T1000 (cell line): ENCODE measurements around the gene CTTNBP2NL.
A peak's percentile ranks its signal among the peaks of the same experiment; 100 is the strongest.

Experiments
- DNase-seq: peaks from one replicate; lab custom pipeline; 2025; ENCODE audit warnings: mixed read lengths; lab: John Stamatoyannopoulos, UW

CTTNBP2NL gene, protein sequence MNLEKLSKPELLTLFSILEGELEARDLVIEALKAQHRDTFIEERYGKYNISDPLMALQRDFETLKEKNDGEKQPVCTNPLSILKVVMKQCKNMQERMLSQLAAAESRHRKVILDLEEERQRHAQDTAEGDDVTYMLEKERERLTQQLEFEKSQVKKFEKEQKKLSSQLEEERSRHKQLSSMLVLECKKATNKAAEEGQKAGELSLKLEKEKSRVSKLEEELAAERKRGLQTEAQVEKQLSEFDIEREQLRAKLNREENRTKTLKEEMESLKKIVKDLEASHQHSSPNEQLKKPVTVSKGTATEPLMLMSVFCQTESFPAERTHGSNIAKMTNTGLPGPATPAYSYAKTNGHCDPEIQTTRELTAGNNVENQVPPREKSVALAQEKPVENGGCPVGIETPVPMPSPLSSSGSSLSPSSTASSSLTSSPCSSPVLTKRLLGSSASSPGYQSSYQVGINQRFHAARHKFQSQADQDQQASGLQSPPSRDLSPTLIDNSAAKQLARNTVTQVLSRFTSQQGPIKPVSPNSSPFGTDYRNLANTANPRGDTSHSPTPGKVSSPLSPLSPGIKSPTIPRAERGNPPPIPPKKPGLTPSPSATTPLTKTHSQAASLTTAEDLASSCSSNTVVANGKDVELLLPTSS

DNA sequence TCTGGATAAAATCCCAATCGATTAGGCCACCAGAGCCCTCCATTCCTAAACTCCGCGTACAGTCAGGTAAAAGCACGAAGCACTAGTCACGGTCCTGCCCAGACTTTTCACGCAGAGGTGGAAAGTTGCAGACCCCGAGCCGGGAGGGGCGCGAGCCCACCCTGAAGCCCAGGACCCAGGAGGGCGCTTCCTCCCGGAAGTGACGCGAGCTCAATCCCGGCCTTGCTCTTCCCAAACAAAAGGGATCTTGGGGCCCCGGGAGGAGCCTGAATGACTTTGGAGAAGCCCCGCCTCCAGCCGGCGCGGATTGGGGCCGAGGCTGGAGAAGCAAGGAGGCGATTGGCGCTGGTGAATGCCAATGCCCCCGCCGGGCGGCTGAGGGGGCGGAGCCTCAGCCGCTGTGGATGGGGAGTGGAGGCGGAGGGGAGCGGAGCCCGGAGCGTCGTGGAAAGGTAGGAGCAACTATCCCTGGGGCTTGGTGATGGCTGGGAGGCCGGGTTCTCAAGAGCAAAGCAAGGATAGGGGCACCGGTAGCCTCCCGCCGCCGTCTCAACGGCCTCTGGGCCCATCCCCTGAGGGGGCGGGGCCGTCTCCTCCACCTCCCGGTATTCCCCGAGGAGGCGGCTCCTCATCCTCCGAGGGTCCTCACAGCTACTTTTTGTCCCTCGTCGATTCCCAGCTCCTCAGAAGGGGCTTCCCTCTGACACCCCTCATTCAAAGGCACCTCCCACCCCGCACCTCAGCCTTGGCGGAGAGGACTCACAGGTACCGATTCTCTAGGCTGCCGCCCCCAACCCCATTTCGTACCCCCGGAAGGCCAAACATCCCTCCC lies at the start of gene CTTNBP2NL:
Gene CTTNBP2NL, plus strand, starts transcription at position 394 of the 832 bp plus-strand sequence. CDS start 19,952 bp downstream, outside the sequence.
- peak; percentile 93 for DNase-seq

DNA sequence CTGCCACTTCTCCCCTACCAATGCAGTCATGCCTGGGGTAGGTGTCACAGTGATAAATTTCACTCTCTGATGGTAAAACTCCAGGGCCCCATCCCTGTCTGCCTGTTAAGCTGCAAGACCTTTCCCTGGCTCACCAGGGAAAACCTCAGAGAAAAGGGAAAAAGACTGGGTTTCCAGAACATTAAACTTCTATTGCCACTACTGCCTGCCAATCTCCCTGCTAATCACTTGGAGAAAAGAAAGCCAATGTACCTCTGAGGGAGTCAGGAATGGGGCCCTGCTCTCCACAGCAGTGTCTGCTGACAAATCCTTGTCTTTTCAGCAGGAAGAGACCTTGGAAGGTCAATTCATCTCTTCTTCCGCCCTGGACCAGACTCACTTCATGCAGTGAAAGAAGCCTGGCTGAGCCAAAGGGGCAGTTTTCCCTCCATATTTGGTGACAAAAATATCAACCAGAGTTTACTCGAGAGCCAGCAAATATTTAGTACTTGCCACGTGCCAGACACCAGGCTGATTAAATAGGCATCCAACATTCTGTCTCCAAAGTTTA lies 49.1 kb upstream of the CTTNBP2NL start:
- DNase-seq, result no peak

DNA sequence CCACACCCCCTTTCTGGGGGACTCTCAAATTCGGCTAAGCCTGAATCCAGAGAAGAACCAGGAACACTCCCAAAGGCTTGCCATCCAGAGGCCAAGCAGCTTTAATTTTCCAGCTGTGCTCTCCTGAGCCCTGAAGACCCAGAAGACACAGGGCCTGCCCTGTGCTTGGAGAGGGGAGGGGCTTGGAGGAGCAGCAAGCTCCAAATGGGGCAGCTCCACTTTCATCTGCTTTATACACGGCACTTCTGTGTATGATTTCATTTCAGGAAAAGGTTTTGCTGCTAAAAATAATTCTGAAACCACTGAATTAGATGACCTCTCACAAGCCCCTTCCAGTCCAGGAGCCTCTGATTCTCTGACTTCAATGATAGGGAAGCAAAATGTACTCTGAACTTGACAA lies 39.2 kb upstream of the CTTNBP2NL start:
- DNase-seq, result no peak

DNA sequence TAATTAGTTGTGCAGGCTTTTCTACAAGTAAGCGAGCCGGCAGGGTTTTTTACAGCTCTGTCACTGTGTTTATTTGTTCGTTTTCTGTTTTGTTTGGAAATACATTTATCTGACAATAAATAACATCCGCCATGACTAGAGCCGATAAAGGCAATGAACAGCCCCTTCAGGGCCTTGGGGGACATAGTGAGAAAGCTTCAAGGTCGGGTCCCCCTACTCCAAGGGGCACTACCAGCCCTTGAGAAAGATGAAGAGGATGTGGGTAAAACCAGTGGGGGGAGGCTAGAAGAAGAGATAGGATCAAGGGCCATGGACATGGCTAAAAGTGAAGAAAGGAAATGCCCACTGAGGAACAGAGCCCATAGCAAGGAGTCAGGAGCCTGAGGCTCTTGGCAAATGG lies 38.5 kb upstream of the CTTNBP2NL start:
- DNase-seq, result no peak

DNA sequence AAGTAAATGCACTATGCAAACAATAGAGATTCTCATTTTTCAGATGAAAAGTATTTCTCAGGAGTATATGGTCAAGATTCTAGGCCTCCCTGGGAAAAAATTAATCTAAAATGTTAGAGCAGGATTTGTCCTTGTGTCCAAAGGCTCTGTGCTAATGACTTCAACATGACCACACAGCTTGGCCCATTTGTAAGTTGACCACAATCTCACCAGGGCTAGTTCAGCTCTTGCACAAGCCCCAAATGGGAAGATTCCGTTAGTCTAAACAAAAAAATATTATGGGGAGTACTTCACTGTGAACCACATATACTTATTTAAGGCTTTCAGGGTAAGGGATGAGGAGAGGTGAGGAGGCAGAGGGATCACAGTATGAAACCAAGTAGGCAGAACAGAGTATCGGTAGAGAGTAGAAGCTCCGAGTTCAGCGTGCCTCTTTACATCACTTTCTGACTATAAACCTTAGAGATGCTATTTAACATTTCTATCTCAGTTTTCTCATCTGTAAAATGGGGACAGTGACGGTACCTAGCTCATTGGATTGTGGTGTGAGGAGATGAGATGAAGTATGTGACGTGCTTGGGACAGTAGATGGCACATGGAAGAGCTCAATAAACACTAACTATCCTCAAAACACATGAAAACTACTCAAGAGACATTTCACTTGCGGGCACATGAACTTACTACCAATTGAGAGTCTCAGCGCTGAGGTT lies 37.8 kb upstream of the CTTNBP2NL start:
- no peak for DNase-seq

DNA sequence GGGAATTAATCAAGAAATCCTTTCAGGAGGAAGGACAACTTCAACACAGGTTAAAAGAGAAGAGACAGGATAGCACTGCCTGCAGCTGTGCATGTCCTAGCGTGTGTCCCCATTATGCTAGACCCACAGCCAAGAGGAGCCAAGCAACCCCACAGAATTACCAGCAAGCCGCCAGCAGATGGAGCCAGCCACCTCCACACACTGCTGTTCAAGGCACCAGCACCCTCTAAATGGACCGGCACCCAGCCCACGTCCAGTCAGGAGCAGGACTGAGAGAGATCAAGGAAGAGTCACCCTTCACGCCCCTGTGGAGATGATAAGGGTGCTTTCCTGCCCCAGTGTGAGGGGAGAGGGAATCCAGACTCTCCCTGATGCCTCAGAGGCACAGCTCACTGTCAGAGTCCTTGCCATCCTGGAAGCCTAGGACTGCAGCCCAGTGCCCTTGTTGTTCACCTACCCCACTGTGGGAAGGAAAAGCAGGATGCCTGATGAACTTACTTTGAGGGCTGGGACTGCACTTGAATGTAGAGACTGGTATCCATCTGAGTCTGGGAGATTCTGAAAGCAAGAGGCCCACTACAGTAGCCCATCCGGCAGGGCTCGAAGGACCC lies 37.1 kb upstream of the CTTNBP2NL start:
- DNase-seq, result peak; percentile 4

DNA sequence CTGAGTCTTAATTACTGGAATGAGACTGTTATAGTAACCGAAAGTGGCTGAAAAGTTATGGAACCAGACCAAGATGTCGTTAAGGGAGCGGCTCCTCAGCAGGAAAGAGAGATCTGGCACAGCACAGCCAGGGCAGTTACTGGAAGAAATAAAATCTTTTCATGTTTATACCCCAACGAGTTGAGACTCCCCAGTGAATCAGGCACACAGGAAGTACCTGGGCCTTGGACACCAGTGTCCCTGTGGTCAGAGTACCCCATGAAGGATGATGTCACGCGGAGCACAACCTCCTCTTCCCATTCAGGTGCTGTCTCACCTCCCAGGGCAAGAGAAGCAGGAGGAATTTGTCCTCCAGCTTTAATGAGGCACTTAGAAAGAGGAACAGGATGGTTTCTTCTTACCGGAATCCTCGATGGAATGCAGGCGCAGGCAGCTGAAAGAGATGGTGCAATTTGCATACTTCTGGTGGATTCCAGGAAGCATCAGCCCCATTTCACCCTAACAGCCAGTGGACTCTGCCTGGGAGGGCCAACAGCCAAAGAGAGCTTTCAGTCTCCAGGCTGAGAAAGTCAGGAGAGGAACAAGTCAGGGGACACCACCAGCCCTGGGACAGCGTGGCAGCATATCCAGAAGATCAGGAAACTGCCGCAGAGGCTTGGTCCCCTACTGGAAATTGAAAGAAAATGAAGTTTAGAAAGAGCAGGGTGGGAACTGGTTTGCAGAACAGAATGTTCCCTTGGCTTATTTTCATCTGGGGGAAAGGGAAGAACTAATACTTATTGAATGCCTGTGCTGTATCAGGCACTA lies 35.9 kb upstream of the CTTNBP2NL start:
- no peak for DNase-seq

DNA sequence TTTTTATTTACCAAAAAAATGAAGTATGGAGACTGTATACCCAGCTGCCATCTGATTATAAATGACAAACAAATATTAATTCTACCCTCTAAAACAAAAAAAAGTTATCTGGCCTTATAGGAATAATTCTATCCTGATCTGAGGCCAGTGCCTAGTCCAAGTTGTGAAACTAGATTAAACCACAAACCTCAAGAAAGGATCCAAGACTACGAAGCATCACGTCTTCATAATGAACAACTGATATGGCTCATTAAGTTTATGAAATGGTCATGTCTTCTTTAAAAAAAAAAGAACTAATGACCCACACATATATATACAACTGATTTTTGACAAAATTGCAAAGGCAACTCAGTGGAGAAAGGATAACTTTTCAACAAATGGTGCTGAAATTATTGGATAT lies 32.4 kb upstream of the CTTNBP2NL start:
- DNase-seq, result no peak

DNA sequence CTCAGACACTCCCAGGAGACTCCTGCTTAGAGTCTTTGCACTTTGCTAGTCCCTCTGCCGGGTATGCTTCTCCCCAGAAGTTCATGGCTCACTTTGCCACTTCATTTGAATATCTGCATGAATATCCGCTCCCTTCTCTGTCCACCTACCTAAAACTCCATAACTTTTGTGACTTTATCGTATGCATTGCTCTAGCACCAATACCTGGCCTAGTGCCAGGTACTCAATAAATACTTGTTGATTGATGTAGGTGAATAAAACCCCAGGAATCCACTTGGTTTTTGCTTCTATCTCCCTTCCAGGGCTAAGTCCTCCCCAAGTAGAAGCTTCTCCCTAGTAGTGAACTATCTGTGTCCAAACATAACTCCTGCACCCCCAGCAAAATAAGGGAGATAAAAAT lies 27.8 kb upstream of the CTTNBP2NL start:
- DNase-seq, result no peak

DNA sequence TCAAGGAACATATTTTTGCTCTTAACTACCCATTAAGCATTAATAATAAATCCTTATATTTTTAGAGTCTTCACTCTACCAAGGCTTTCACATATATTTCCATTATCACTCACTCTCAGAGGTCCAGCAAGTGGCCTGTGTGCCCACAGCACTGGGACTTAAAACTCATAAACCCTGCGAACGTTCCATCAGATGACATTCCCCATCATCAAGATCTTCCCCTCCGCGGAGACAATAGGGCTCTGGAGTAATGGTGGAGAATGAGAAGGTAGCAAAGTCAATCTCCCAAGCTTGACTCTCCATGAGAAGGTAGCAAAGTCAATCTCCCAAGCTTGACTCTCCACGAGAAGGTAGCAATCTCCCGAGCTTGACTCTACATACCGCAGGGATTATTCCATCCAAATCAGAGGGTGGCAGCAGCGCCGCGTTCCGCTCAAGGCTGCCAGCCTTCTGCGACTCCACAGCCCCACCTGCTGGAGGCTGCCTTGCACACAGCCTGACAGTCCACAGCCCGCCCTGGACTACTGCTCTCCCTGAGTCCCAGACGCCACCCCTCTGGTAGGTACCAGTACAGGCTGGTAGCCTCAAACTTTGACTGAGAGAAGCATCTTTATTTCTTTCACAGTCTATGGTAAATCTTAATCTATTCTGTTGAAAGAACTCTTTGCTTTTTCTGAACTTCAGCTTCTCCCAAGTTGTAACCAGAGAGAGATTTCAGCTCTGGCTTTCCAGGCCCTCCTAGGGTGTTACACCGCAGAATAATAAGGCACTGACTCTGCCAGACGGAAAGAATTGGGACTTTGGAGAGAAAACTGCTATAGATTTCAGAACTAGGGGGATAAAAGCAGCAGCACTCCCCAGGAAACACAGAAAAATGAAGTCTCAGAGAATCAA lies 26.4 kb upstream of the CTTNBP2NL start:
- DNase-seq, result peak; percentile 52

DNA sequence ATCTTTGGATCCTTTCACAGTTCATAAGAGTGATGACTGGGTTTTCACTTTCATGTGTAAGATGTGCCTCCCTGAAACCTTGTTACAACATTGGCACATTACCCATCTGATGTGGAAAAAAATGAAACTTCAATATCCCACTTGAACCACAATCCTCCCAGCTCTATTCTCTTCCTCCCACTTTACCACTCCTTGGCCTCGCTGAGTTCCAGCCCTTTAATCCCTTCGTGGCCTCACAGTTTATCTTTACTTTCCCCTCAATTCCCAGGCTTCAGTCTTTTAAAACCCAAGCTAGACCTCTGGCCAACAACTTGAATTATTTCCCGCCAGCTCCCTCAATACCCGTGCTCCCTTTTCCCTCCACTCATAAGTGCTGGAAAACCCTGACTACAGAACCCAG lies 25.0 kb upstream of the CTTNBP2NL start:
- DNase-seq, result no peak

DNA sequence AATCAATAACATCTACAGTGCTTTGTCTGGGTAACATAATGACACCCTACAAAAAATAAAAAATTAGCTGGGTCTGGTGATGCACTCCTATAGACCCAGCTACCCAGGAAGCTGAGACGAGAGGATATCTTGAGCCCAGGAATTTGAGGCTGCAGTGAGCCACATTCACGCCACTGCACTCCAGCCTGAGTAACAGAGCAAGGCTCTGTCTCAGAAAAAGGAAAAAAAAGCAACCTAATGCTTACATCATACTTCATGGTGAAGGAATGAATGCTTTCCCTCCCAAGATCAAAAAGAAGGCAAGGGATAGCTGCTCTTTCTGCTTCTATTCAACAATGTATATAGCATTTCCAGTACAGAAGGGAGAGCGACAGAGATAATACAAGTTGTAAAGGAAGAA lies 24.2 kb upstream of the CTTNBP2NL start:
- DNase-seq, result no peak

DNA sequence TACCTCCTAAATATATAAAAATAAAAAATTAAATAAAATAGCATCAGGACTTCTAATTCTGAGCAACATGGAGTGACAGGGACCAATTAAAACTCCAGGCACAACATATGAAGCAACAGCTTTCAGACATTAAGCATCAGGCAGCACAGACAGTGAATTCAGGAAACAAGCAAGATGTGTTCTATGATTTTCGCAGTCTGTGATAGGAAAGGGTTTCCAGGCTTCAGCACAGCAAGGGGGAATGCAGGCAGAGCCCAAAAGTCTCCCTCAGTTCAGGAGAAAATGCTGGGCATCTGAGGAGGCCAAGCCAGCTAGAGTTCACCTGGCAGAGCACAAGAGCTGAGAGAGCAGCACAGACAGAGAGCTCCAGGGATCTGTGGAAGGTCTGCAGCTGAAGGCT lies 22.2 kb upstream of the CTTNBP2NL start:
- DNase-seq, result no peak

DNA sequence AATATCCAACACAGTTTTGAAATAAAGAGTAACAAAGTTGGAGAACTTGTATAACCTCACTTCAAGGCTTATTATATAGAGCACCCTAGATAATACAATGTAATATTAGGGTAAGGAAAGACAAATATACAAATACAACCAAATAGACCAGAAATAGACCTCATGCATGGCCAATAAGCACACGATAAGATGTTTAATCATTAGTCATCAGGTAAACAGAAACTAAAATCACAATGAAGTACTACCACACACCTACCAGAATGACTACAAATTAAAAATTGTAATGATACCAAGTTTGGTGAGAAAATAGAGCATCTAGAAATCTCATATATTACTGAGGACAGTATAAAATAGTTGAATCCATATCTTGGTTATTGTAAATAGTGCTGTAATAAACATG lies 20.3 kb upstream of the CTTNBP2NL start:
- DNase-seq, result no peak

DNA sequence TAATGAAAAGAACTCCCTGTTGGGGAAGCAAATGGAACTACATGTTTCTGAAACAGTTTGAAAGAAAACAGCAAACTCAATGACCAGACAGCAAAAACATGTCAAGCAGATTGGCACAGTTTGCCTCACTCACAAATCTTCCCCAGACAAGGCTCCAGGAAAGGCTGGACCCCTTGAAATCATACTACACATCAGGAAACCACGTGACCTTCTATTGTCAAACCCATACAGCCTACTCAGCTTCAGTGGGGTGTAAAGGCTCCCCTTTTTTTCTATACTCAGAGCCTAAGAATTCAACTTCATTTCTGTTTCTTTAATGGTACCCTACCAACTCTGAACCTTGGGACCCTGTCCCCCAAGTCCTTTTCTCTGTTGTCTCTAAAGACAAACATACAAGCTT lies 15.7 kb upstream of the CTTNBP2NL start:
- no peak for DNase-seq

DNA sequence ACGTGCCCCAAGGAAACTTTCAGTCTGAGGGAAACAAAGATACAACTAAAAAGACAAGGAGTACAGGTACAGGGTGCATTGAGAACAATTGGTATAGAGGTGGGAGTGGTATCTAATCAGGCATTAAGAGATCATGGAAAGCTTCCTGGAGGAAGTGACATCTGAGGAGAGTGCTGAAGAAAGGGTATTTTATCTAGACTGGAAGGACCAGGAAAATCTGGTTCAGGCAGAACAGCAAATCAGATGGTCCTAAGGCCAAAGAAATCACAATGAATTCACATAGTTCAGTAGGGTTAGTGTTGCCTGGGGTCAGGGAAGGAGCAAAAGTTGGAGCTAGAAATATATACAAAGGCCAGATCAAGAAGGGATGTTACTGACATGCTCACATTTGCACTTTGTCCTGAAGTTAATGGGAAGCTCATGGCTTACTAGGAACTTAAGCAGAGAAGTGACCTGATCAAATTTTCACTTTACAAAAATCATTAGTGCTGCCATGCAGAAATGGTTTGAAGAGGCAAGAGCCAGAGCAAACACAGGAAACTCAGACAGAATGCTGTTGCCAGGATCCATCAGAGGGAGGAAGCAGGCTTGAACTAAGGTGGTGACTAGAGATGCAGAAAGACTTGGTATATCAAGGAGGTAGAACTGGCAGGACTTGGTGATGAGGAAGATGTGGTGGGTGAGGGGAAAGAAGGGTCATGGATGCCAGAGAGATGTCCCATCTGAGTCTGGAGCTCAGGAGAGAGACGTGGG lies 14.5 kb upstream of the CTTNBP2NL start:
- DNase-seq, result no peak

DNA sequence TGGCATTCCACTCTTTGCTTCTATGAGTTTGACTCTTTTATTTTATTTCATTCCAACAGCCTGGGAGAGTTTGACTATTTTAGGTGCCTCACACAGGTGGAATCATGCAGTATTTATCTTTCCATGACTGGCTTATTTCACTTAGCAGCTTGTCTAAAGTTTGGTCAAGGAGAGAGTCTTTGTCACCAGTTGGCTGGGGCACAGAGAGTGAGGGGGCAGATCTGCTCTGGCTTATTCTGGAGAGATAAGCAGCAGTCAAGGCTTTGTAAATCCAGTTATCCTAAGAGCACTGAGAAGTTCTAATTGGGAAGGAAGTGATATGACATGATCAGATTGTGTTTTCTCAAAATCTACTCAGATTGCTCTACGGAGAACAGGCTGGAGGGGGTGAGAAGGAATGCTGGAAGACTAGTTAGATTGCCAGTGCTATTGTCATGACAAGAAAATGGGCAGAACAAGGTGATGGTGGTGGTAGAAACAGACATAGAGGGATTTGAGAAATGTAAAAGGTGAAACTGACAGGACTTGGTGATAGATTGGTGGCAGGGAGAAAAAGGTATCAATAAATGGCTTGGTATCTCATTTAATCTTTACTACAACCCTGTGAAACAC lies 12.1 kb upstream of the CTTNBP2NL start:
- DNase-seq, result no peak

DNA sequence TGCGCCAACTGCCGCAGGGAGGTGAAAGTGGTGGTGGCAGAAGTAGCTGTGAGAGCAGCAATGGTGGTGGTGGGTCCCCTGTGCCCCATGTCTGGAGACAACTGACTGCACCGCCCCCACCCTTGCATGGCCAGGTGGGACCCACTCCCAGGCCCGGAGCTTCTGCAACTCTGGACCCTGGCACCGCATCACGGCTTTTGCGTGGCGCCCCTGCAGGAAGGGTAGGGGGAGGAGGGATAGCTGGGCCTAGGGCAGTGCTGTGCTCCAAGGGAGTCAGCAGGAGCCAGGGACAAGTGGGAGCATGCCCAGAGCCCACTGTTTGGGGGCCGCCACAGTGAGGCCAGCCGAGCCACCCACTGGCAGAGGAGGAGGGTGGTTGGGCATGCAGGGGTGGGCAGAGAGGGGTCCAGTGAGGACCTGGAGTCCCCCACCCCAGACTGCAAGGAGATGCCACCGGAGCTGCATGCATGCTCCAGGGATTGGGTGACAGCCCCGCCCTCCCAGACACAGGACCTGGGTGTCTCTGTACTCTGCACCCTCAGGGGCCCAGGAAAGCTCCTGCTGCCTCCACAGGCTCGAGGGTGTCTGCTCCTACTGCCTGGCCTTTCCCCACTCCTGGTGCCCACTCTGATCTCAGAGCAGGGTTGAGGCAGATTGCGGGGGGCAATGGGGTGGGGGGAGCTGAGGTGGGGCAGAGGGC lies 9.8 kb upstream of the CTTNBP2NL start:
- no peak for DNase-seq
